Measurements from ENCODE around the gene PEBP1. TPM values are rescaled to one million over a fixed set of nuclear protein-coding genes. Genes with fewer than 3 reads are reported as not detected.

The PEBP1 gene
- 100 to 1,000 TPM; 511 to 916 (median 654) TPM for total RNA-seq
- long read RNA-seq, transcript PEBP1-201 (4 exons, 1,697 nt) = major isoform, 1,015 of 1,063 reads
- long read RNA-seq, partial matches to known transcripts = 34 of 1,063 reads
- long read RNA-seq, other reads (novel, unspliced or antisense) = 13 of 1,063 reads

DNA sequence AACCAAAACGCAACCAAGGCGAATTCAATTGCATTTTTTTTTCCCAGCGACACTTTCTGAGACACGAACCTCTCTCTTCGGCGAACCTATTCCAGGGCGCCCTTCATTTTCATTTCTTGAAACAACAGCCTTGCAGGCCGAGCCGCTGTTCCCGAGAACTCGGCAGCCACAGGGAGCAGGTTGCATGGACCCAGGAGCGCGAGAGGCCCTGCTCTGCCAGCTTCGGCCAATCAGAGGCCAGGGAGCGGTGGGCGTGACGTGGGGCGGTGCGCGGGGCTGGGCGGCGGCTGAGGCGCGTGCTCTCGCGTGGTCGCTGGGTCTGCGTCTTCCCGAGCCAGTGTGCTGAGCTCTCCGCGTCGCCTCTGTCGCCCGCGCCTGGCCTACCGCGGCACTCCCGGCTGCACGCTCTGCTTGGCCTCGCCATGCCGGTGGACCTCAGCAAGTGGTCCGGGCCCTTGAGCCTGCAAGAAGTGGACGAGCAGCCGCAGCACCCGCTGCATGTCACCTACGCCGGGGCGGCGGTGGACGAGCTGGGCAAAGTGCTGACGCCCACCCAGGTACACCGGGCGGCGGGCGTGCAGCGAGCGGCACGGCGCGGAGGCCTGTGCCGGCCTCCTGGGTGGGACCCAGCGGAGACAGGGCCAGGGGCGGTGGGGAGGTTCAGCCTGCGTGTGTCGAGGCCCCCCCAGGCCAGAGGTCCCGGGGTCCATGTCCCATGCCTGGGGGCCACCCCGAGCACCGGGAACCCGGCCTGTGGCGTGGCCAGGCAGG is at the start of gene PEBP1:
Gene PEBP1, plus strand, starts transcription at position 337 of the 771 bp plus-strand sequence. Its CDS starts 86 bp downstream, at position 423.
- TF ChIP-seq, protein P1, sequence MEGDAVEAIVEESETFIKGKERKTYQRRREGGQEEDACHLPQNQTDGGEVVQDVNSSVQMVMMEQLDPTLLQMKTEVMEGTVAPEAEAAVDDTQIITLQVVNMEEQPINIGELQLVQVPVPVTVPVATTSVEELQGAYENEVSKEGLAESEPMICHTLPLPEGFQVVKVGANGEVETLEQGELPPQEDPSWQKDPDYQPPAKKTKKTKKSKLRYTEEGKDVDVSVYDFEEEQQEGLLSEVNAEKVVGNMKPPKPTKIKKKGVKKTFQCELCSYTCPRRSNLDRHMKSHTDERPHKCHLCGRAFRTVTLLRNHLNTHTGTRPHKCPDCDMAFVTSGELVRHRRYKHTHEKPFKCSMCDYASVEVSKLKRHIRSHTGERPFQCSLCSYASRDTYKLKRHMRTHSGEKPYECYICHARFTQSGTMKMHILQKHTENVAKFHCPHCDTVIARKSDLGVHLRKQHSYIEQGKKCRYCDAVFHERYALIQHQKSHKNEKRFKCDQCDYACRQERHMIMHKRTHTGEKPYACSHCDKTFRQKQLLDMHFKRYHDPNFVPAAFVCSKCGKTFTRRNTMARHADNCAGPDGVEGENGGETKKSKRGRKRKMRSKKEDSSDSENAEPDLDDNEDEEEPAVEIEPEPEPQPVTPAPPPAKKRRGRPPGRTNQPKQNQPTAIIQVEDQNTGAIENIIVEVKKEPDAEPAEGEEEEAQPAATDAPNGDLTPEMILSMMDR (IDR thresholded peaks at IDR 0.05) = peak in 1 of 4 donors; percentile 5
- TF ChIP-seq POLR2A (IDR thresholded peaks at IDR 0.05) = peak; percentile 97
- H3K4me3 ChIP-seq = peak within 1 kb of the TSS; percentile 96 to 100 (median 98)
- H3K36me3 ChIP-seq = peaks cover 0 to 28% (median 12%) of the 10 kb centered on the region in 4 donors
- H3K4me1 ChIP-seq = peaks cover 0 to 43% (median 18%) of the 10 kb centered on the region in 4 donors
- DNase-seq = peak; percentile 96 to 99 (median 98)
- ATAC-seq = peak; percentile 85 to 97 (median 90)
- H3K27ac ChIP-seq = peak within 1 kb of the TSS; percentile 86 to 98 (median 93)
- no peaks in the 10 kb centered on the region for H3K9me3 ChIP-seq
- 0% methylated on average over 11 of the region's 70 CpGs for whole genome bisulfite sequencing (ENCODE audit: insufficient coverage, low coverage, low lambda C conversion rate, missing lambda C conversion rate)
- intact Hi-C loops (cut with DNase I) = no loop called here
- no peaks in the 10 kb centered on the region for H3K27me3 ChIP-seq

DNA sequence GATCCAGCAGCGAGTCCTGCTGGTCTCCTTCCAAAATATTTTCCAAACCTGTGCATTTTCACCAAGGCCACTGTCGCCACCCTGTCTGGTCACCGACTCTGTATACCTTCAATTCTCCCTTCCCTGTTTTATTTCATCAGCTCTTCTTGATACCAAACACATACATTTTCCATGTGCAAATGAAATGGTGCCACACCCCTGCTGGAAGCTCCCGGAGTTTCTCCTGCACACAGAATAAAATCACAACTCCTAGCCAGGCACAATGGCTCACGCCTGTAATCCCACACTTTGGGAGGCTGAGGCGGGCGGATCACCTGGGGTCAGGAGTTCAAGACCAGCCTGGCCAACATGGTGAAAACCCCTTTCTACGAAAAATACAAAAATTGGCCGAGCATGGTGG is 46.1 kb upstream of the PEBP1 start:
- intact Hi-C loops (cut with DNase I) = no loop called here
- Histone ChIP-seq H3K9me3 (no peaks in the 10 kb centered on the region), H3K4me1 (peaks cover 0 to 12% (median 0%) of the 10 kb centered on the region in 4 donors), H3K36me3 (no peaks in the 10 kb centered on the region), H3K27me3 (no peaks in the 10 kb centered on the region), H3K4me3 (no peak overlapping the region), H3K27ac (no peak overlapping the region)
- WGBS (ENCODE audit: insufficient coverage, low coverage, low lambda C conversion rate, missing lambda C conversion rate) = 87% methylated on average over 7 of the region's 9 CpGs
- no peak for DNase-seq
- TF ChIP-seq, protein P1 (IDR thresholded peaks at IDR 0.05) = no peak
- no peak for TF ChIP-seq POLR2A (IDR thresholded peaks at IDR 0.05)
- ATAC-seq = no peak

DNA sequence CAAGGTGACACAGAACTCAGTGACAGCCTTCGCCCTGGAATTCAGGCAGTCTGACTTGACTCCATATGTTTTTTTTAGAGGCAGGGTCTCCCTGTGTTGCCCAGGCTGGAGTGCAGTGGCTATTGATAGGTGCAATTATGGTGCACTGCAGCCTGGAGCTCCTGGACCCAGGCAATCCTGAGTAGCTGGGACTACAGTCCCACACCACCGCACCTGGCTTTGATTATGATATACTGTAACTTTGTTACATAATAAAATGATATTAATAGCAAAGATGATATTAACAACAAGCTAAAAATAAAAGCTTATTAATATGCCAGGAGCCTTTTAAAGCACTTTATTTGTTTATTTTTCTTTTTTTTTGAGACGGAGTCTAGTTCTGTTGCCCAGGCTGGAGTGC is 41.9 kb upstream of the PEBP1 start:
- Histone ChIP-seq H3K36me3 (no peaks in the 10 kb centered on the region), H3K27ac (no peak overlapping the region), H3K4me3 (no peak overlapping the region), H3K9me3 (no peaks in the 10 kb centered on the region), H3K27me3 (no peaks in the 10 kb centered on the region), H3K4me1 (peaks cover 0 to 5% (median 0%) of the 10 kb centered on the region in 4 donors)
- WGBS (ENCODE audit: insufficient coverage, low coverage, low lambda C conversion rate, missing lambda C conversion rate) = 73% methylated on average over 3 of the region's 3 CpGs
- ATAC-seq (no peak), DNase-seq (no peak)
- intact Hi-C loops (cut with DNase I) = no loop called here
- TF ChIP-seq, protein P1 (IDR thresholded peaks at IDR 0.05) = no peak
- TF ChIP-seq POLR2A (IDR thresholded peaks at IDR 0.05) = no peak

GRCh38 chr12:118098401-118098800 is 37.5 kb upstream of the PEBP1 start:
- no peak for ATAC-seq
- intact Hi-C loops (cut with DNase I) = no loop called here
- H3K9me3 ChIP-seq = no peaks in the 10 kb centered on the region
- H3K36me3 ChIP-seq = no peaks in the 10 kb centered on the region
- WGBS (ENCODE audit: insufficient coverage, low coverage, low lambda C conversion rate, missing lambda C conversion rate) = 76% methylated on average over 3 of the region's 3 CpGs
- no peak overlapping the region for H3K4me3 ChIP-seq
- no peak overlapping the region for H3K27ac ChIP-seq
- no peak for DNase-seq
- no peak for TF ChIP-seq POLR2A (IDR thresholded peaks at IDR 0.05)
- TF ChIP-seq, protein P1 (IDR thresholded peaks at IDR 0.05) = no peak
- peaks cover 0 to 9% (median 4%) of the 10 kb centered on the region in 4 donors for H3K4me1 ChIP-seq
- no peaks in the 10 kb centered on the region for H3K27me3 ChIP-seq

Measured in right lobe of liver (tissue), 6 donors.